LoVo (cell line): ENCODE measurements around the gene MAP1LC3A.
"Not testable (repeated sequence)": the region's sequence is repeated elsewhere in the genome, so short reads cannot be mapped to it uniquely, and the experiment has no call there.

Experiments used
- DNase-seq: peaks from one replicate; pipeline ENCODE4 v3.0.0-alpha.2; 2016; ENCODE audit warnings: low spot score

Gene MAP1LC3A

DNA sequence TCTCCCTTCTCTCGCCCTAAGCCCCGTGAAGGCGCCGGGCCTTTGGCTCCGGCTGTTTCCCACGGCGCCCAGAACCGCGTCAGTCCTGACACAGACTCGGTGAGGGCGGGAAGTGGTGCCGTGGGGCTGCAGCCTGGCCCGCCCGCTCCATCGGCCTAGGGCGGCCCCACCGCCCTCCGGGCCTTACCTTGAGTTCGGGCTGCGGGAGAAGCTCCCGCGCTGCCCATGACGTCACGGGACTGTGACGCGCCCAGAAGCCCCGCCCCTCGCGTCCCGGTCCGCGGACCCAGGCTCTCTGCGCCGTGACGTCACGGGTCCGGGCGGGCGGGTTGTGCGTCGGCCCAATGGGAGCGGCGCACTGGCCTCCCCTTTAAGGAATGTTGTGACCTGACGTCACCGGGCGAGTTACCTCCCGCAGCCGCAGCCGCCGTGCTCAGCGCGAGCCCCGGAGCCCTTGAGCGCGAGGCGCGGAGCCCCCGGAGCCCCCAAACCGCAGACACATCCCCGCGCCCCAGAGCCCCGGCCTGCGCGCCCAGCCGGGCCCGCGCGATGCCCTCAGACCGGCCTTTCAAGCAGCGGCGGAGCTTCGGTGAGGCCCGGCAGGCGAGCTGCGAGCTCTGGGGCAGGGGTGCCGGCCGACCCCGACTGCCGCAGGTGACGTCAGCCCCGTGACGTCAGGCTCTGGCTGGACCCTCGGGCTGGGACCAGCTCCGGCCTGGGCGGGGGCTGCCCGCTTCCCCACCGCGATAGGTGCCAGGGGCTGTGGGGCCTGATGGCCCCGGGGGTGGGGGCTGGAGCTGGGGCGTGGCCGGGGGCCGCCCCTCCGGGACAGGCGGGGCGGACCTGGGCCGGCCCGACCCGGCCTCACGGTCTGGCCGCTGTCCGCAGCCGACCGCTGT, at the start of gene MAP1LC3A:
MAP1LC3A (plus strand) TSS at position 399 of the 899 bp plus-strand sequence; CDS start at position 550, 151 bp downstream.
- DNase-seq = peak; percentile 88

DNA sequence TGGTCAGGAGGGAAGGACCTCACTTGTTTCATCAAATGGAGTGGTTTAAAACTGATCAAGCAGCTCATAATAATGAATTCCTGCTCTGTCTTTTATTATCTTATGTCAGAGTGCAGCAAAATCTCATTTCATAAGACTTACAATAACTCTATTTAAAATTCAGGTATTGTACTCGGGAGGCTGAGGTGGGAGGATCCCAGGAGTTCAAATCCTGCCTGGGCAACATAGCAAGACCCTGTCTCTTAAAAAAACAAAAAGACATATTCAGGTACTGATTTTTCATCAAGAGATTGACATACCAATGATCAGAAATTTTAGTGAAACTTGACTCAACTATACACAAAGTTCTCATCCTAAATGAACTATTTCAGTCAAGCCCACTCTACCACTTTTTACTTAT, 47.9 kb upstream of the MAP1LC3A start:
- DNase-seq = no peak

DNA sequence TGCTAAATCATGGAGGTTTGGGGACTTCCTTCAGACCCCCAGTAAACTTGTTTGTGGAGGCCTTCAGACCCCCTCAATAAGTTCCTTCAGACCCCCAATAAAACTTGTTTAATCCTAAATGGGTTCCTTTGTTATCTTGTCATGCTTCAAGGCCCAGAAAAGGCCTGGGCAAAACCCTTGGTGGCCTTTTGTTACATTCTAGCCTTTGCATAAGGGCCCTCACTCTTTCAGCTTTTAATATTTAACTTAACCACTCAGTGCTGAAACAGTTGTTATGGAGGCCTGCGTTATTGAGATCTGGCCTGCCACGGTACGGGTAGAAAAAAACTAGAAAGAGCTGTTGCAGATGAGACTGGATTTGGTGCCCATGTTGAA, 46.6 kb upstream of the MAP1LC3A start:
- no peak for DNase-seq

DNA sequence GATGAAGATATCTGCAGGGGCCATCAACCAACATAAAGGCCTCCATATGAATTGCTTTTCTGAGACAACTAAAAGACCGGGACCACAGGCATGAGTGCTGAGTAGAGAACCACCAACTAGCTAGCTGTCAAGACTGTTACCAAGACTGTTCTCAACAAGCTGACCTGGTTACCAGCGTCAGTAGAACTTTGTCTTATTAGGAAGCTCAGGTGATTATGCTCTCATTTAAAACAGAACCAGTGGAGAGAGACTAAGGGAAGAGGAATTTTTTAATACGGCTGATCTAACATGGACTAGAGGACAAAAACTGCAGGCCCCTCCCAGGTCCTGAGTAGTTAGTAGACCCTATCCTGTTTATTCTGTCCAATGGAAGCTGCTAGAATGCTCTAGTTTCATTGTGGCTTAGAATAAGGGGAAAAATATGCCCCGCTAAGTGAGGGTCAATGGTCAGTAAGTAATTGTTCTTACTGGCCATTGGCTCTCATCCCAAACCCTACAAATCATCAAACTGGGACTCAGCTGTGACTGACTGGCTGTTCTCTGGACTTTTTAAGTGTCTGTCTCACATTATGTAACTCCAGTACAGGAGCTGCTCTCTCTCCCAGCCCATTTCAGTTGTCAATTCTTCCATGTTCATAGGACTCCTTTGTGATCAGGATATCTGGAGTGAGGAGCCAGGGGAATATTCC, 46.1 kb upstream of the MAP1LC3A start:
- no peak for DNase-seq

DNA sequence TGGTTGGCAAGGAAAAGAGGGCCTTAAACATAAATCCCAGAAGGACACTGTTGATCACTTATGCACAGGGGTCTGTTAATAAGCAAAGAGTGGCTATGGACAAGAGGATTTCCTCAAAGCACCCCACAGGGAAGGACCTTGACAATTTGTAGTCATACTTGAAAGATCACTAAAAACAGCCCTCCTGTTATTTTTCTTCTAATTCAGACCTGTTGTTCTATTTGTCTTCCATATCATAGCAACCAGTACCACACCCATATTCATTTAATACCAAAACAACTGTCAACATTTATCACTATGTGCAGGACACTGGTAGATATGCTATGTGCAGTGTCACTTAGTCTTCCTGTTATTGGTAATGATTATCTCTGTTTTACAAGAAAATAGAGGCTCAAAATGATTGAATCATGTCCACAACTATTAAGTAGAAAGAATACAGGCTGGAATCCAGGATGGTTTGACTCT, 45.5 kb upstream of the MAP1LC3A start:
- DNase-seq = no peak

DNA sequence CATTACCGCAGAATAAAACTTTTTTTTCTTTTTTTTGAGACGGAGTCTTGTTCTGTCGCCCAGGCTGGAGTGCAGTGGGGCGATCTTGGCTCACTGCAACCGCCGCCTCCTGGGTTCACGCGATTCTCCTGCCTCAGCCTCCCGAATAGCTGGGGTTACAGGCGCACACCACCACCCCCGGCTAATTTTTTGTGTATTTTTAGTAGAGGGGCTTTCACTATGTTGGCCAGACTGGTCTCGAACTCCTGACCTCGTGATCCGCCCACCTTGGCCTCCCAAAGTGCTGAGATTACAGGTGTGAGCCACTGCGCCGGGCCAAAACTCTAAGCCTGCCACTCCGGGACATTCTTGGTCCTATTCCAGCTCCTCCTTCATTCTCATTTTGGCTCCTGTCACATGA, 44.5 kb upstream of the MAP1LC3A start:
- not testable (repeated sequence) for DNase-seq

DNA sequence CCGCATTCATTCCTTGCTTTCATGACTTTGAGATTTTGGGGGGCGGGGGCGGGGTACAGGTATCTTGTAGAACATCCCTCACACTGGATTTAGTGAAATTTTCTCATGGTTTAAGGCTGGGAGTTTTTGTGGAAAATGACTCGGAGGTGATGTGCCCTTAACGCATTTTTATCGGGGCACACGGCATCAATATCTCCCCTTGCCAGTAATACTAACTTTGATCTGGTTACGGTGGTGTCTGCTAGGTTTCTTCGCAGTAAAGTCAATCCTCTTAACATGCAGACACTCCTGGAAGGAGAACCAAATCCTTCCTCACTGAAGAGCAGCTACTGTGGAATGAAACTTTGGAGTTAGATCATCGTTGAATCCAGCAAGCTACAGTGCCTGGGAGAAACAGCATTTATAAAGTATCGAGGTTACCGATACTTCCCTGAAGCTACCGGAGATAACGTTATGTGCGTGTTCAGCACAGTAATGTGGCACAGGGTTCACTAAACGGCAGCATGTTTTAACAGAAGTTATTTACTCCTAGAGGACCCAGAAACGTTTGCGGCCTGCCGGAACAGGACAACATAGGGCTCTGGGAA, 43.5 kb upstream of the MAP1LC3A start:
- no peak for DNase-seq

DNA sequence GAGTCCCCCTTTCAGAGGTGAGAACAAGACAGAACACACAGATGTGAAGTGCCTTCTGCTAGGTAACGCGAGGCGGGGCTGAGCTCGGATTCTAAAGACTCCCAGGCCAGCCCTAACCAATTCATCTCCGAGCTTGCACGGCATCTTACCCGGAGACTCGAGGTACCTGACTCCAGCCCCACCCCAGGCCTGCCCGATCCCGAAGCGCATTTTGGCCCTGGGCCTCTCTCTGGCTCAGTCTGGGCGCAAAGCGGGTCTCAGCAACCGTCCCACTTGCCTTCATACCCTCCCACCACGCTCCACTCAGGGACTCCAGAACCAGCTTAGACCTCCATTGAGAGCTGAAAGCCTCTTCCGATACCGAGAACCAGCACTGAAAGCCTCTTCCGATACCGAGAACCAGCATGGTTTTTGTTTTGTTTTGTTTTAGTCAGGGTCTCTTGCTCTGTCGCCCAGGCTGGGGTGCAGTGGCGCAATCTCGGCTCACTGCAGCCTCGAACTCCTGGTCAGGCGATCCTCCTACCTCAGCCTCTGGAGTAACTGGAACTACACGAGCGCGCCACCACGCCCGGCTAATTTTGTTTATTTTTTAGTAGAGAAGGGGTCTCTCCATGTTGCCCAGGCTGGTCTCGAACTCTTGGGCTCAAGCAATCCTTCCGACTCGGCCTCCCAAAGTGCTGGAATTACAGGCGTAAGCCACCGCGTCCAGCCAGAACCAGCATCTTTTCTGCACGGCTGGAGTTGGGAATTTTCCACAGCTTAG, 42.9 kb upstream of the MAP1LC3A start:
- DNase-seq = peak; percentile 80

DNA sequence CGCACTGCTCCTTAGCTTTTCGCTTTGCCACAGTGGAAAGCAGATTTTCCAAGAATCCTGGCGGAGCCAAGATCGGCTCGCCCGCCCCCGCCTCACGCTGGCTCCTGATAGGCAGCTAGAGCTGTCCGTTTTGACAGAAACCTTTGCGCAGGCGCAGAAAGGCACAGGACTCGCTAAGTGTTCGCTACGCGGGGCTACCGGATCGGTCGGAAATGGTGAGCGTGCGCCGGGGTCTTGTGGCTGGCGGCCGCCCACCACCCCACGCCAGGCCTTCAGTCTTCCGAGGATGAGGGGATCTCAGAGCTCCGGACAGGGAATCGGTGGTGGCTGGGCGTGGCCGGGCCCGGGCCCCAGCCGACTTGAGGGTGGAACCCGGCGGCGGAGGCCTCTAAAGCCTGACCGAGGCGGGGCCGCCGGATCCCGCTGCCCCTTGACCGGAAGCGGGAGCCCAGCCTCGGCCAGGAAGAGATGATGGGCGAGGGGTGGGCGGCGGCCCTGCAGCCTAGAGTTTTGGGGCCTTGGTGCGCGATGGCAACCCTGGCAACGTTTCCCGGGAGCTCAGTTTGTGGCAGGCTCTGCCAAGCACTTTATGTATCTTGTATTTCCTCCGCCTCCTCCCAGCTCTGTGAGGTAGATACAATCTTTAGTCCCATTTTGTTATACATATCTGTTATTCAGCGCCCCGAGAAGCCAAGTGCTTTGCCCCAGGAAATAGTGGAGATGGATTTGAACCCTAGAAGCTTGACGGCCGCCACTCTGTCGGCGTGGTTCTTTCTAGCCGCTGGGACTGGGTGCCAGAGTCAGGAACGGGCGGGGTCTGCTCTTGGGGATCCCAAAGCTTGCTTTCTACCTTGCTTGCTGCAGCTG, 42.0 kb upstream of the MAP1LC3A start, which contains the start of gene DYNLRB1:
DYNLRB1 (plus strand) TSS at position 176 of the 867 bp plus-strand sequence; CDS start at position 213, 37 bp downstream.
- DNase-seq = peak; percentile 96

DNA sequence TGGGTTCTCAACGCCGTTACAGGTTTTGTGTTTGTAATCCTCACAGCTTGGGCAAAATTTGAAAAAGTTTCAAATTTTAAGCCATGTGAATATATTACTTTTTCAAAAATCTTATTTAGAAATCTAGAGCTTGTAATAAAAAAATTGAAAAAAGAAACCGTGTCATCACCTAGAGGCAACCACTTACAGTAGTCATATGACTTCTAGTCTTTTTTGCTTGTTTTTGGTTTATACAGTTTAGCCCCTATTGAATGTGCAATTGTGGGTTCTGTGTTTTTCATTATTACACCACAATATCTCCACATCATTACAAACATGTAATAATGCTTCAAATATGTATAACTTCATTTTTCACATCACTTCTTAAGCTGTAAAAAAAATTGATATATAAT, 41.4 kb upstream of the MAP1LC3A start:
- DNase-seq = no peak

DNA sequence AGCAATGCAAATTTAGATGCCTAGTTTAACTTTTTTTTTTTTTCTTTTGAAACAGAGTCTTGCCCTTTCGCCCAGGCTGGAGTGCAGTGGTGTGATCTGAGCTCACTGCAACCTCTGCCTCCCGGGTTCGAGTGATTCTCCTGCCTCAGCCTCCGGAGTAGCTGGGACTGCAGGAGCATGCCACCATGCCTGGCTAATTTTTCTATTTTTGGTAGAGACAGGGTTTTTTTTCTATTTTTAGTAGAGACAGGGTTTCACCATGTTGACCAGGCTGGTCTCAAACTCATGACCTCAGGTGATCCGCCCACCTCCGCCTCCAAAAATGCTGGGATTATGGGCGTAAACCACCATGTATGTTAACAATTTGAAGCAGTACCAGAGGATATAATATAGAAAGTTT, 39.7 kb upstream of the MAP1LC3A start:
- not testable (repeated sequence) for DNase-seq

DNA sequence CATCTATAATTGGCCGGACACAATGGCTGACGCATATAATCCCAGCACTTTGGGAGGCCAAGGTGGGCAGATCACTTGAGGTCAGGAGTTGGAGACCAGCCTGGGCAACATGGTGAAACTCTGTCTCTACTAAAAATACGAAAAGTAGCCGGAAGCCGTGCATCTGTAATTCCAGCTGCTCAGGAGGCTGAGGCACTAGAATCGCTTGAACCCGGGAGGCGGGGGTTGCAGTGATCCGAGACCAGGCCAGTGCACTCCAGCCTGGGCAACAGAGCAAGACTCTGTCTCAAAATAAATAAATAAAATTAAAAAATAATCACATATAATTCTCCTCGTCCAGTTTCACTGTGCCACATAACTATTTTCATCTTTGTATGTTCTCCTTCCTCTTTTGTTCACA, 38.7 kb upstream of the MAP1LC3A start:
- not testable (repeated sequence) for DNase-seq

DNA sequence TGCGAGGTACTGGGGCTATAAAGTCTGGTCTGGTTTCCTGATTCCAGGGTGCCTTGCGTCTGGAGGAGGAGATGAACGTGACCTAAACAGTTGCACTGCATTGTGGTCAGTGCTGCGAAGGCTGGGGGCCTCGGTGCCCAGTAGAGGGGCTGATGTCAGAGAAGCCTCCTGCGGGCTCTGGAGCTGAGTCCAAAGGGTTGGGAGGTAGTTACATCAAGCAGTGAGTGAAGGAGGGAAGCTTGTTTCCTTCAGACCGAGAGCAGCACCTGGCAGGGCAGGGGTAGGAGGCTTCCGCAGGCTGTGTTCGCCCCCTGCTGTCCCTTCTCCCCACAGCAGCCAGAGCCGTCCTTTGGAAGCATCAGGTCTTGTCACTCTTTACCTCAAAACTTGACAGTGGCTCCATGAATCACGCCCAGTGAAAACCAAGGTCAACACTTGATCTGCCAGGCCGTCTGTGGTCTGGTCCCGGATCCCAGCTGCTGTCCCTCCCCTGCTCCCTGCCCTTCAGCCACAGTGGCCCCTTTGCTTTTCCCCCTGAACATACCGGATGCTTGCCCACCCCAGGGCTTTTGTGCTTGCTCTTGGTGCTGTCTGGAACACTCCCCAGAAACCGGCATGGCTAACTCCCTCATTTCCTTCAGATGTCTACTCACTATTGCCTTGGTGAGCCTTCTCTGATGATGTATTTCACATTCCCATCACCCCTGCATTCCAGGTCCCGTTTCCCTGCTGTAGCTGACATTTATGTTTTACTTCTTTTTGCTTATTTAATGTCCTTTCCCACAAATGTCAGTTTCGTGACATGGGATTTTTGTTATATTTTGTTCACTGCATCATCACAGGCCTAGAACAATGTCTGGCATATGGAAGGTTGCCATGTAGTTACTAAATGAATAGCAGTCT, 35.3 kb upstream of the MAP1LC3A start:
- peak; percentile 17 for DNase-seq

DNA sequence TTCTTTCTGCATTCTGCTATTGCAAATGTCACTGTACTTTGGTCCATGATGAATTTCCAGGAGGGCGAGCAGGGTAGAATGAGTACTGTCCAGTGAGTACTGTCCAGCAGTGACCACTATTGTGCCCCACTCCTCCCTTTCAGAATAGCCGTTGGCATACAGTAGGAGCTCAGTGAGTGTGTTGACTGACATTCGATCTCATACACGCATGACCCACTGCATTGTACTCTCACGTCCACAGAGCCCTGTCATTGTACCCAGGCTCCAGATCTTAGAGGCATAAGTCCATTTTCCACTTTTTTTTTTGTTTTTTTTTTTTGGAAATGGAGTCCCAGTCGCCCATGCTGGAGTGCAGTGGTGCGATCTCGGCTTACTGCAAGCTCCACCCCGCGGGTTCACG, 34.1 kb upstream of the MAP1LC3A start:
- no peak for DNase-seq

DNA sequence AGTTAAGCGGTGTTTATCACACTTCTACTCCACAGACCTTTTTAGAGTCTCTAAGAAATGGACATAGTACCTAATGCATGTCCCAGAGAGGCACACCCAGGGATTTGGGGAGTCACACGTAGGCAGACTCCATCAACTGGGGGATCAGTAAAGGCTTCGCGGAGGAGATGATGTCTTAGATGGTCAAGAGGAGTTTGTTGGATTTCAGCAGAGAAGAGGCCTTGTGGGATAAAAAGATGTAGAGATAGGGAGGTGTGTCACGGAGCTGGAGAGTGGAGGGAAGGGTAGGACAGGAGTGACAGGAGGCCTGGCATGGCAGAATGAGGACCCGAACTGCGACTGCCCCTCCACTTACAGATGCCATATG, 33.2 kb upstream of the MAP1LC3A start:
- DNase-seq = peak; percentile 4

DNA sequence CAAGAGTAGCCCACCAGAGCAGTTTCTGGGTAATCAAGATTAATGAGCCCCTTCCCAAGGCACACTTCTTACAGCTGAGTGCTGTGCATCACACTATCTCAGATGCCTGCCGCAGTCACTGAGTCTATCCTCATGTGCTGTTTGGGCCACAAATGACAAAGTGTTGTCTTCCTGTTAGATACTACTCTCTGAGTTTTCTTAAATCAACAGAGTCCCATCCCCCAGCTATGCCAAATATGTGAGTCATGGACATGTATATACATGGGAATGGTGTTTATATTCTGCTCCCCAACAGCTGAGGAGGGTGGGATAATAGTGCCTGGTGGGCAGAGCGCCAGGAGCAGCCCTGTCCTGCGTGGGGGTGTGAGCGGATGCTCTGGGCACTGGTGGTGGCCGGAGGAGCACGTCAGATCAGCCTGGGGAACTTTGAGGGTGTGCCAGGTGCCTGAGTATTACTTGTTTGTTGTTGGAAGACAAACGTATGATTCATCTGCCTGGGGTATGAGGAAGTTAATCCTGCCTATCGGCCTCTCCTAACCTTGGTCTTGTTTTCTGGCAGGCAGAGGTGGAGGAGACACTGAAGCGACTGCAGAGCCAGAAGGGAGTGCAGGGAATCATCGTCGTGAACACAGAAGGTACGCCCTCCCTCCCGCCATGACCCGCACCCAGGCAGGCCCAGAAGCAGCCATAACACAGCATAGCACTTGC, 32.7 kb upstream of the MAP1LC3A start:
- peak; percentile 97 for DNase-seq

DNA sequence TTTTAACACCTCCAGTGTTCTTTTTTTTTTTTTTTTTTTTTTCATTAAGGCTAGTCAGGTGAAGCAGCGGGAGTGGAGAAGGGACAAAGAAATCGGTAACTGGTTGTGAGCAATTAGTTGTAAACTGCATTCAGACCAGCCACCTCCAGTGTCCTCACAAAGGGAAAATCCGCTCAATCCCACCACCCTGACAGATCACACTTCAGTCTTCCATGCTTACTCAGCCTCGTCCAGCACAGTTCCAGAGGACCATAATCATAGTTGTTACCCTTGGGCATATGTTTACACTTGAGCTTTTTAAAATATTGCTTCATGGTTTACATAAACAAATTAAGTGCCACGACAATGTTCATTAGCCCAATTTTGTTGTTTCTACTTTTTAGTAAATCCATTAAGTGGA, 32.1 kb upstream of the MAP1LC3A start:
- no peak for DNase-seq

DNA sequence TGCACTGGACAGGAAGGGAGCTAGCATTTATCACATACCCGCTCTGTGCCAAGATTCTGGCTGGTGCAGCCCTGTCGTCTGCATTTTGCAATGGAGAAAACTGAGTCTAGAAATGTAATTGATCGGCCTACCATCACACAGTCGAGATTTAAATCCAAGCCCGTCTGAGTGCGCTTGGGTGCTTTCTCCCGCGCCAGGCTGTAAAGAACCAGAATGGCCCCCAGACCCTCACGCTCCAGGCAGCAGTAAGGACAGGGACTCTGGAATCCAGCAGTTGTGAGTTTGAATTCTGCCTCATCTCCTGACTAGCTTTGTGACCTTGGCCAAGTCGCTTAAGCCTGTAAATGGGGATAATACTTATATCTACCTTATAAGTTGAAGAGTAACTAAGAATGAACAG, 31.5 kb upstream of the MAP1LC3A start:
- no peak for DNase-seq

DNA sequence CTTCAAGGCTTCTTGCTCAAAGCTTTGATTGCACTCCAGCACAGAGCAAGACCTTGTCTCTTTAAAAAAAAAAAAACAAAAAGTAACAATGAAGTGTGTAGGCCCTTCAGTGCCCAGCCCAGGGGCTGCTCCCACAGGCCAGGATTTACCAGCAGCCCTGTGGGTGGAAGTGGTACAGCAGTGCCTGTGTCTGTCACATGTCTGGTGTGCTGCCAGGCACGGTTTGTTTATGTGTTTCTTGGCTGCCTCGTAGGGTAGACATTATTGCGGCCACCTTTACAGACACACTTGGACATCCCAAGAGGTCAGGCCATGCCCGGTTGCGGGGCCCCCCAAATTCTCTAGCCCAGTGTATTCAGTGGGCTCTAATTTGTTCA, 29.6 kb upstream of the MAP1LC3A start:
- DNase-seq = no peak
